DMS153 (cell line): ENCODE results near the gene KLC1.
"Not testable (repeated sequence)": the region's sequence is repeated elsewhere in the genome, so short reads cannot be mapped to it uniquely, and the experiment has no call there.

ENCODE experiments used
- DNase-seq: peaks from one replicate; lab custom pipeline; 2025; lab: John Stamatoyannopoulos, UW

Gene KLC1

GRCh38 chr14:103628684-103629502 lies at the start of gene KLC1:
Gene KLC1, plus strand, starts transcription at chr14:103629211. Its CDS starts 25,354 bp downstream, at chr14:103654565.
- no peak for DNase-seq

GRCh38 chr14:103581206-103581605 lies 47.8 kb upstream of the KLC1 start:
- no peak for DNase-seq

GRCh38 chr14:103581954-103582703 lies 46.9 kb upstream of the KLC1 start:
- DNase-seq, result no peak

GRCh38 chr14:103584326-103584915 lies 44.6 kb upstream of the KLC1 start:
- DNase-seq, result no peak

GRCh38 chr14:103593577-103593976 lies 35.4 kb upstream of the KLC1 start:
- DNase-seq, result no peak

DNA sequence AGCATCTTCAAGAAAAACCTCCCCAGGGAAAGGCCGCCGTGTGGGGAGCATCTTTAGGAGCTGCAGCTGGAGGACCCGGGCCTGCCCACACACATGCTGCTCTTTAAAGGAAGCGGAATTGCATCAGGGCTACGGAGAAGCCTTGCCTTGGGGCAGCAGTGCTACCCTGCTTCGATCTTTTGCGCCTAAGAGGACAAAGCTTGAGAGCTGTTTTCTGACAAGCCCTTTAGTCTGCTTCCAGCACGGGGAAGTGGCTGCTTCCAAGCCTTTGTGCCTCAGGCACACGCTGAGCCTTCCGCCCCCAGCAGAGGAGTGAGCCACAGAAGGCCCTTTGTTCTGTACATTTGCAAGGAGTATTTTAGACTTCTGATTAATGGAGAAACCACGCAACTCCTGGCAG lies 34.7 kb upstream of the KLC1 start:
- peak; percentile 27 for DNase-seq

DNA sequence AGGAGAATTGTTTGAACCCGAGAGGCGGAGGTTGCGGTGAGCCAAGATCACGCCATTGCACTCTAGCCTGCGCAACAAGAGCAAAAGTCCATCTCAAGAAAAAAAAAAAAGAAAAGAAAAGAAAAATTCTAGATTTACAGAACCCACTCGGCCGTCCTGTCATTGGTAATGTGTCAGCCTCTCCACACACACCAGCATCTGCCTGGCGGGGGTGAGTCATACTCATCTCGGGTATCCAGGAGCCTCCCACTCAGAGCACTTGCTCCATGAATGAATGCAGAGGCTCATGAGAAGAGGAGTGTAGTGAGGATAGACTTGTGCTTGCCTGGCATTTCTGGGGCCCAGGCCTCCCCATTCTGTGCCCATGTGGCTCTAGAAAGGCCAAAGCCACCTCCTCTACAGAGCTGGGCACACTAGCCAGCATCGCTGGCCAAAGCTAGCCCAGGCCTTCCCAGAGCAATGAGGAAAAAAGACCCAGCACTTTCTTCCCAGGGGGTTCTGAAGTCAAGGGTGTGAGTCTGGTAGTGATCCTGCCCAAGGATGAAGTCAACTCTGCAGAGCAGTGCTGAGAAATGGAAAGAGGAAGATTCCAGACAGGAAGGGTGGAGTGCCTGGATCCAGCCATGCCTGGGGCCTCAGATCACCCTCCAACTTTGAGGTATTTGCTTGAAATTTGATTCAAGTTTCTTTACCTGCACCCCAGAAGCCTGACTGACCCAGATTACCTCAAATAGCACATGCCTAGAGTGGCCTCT lies 31.2 kb upstream of the KLC1 start:
- DNase-seq, result no peak

- no peak for DNase-seq
These were observed 28.5 kb upstream of the KLC1 start for GRCh38 chr14:103600503-103600902.

- no peak for DNase-seq
These were observed 24.4 kb upstream of the KLC1 start for GRCh38 chr14:103604620-103605019.

GRCh38 chr14:103606963-103607668 lies 21.9 kb upstream of the KLC1 start:
- peak; percentile 36 for DNase-seq

GRCh38 chr14:103607822-103608221 lies 21.2 kb upstream of the KLC1 start:
- DNase-seq, result no peak

GRCh38 chr14:103609081-103609480 lies 19.9 kb upstream of the KLC1 start:
- not testable (repeated sequence) for DNase-seq

DNA sequence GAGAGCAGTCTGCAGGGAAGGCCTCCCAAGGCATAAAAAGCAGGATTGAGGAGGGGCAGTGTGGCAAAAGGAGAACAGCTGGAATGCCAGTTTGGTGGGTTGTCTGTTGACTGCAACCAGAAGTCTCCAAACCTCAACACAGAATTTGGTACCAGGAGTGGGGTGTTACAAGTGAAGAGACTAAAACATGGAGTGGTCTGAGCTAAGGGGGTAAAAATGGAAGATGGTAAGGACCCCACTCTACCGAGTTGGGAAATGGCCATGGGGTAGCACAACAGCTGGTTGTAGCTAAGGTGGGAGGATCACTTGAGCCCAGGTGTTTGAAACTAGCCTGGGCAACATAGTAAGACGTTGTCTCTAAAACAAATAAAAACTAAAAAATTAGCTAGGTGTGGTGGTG lies 17.8 kb upstream of the KLC1 start:
- DNase-seq, result no peak

DNA sequence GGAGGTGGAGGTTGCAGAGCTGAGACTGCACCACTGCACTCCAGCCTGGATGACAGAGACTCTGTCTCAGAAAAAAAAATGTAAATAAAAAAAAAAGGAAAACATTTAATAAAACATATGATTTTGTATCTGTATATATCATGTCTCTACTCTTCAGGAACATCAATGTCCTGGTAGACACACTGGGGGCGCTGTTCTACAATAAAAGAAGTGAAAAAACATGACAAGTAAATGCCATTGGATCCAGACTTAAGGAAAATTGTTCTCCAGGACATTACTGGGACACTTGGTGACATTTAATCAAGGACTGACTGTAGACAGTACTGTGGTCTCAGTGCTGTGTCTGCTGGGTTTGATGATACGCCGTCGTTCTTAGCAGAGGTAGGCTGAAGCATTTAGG lies 15.5 kb upstream of the KLC1 start:
- DNase-seq, result no peak

GRCh38 chr14:103616635-103617300 lies 12.2 kb upstream of the KLC1 start:
- no peak for DNase-seq

GRCh38 chr14:103619057-103619456 lies 10.0 kb upstream of the KLC1 start:
- DNase-seq, result no peak

- DNase-seq, result no peak
These were observed 7.2 kb upstream of the KLC1 start for GRCh38 chr14:103621860-103622259.

DNA sequence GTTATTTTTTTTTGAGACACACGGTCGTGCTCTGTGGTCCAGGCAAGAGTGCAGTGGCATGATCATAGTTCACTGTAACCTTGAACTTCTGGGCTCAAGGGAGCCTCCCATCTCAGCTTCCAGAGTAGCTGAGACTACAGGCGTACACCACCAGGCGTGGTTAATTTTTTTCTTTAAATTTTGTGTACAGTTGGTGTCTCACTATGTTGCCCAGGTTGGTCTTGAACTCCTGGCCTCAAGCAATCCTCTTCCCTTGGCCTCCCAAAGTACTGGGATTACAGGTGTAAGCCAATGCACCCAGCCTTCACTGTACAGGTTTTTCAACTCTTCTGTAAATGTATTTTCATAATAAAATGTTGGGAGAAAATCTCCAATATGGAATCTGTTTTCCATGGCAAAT lies 5.7 kb upstream of the KLC1 start:
- no peak for DNase-seq

DNA sequence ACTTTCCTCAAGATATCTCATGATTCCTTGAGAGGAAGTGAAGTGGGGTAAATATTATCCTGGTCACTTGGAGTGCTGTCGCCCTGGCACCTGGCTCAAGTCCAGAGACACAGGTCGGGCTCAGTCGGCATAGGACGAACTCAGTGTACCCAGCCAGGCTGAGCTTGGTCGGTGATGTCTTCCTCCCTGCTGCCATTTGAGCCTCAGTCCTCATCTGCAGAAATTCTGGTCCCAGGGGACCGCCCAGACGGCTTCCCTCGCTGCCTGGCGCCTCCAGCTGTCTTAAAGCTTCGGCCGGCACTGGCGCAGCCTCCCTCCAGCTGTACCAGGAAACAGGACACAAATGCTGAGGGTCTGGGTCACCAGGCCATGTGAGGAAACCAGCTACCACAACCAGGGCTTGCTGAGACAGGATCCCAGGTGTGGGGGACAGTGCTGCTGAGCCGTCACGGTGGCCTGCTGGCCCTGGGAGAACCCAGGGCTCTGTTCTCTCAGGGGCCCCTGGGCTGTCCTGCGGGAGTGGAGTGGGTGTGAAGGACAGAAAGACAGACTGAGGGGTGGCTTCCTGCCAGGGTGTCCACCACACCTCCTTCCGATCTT lies 5.0 kb upstream of the KLC1 start:
- no peak for DNase-seq

DNA sequence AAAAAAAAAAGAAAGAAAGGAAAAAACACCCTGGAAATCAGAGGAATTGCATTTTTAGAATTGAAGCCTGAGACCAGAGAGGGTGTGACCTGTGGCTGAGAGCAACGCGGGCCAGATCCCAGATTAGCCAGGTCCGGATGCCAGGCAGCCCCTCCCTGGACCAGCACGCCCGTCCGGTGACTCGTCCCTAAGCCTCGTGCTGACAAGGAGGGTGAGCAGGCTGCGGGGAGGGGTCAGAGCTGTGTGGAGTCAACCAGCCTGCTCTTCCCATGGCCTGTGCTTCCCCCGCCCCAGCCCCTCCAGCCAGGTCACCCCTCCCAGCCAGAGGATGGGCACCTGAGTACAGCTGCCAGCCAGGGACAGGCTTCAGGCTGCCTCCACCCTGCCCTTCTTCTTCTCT lies 4.2 kb upstream of the KLC1 start:
- DNase-seq, result no peak
